HepG2 (cell line): Measurements from ENCODE around the gene MUTYH. TPM values are rescaled to one million over a fixed set of nuclear protein-coding genes. Genes with fewer than 3 reads are reported as not detected.

Experiments
- AGO1 ChIP-seq: fragments of 200-400 bp; formaldehyde crosslinking; IDR thresholded peaks from 2 replicates; pipeline ENCODE4 v1.6.1; 2017; ENCODE audit warnings: mild to moderate bottlenecking, low read depth, low read length, moderate library complexity; ENCODE audit not compliant: poor library complexity, severe bottlenecking
- CENPX ChIP-seq: sonication (generic); formaldehyde crosslinking; IDR thresholded peaks from 2 replicates; pipeline ENCODE4 v1.9.0; 2021; ENCODE audit warnings: mild to moderate bottlenecking, missing genetic modification reagents, moderate library complexity
- DNMT1 ChIP-seq: sonication (generic); formaldehyde crosslinking; IDR thresholded peaks from 2 replicates; pipeline ENCODE4 v1.5.1; 2020; ENCODE audit warnings: mild to moderate bottlenecking, missing genetic modification reagents
- ETV6 ChIP-seq: sonication (generic); formaldehyde crosslinking; conservative IDR thresholded peaks from 2 replicates; pipeline ENCODE4 v1.4.0; 2020; ENCODE audit warnings: missing genetic modification reagents
- GPBP1L1 ChIP-seq: sonication (generic); formaldehyde crosslinking; IDR thresholded peaks from 2 replicates; pipeline ENCODE4 v1.5.0; 2020; ENCODE audit warnings: mild to moderate bottlenecking, missing genetic modification reagents
- JARID2 ChIP-seq: sonication (generic); formaldehyde crosslinking; IDR thresholded peaks from 2 replicates; pipeline ENCODE4 v1.8.1; 2023; ENCODE audit warnings: missing genetic modification reagents, inconsistent platforms; ENCODE audit not compliant: insufficient replicate concordance
- PCBP2 ChIP-seq: fragments of 200-400 bp; formaldehyde crosslinking; optimal IDR thresholded peaks from 2 replicates; pipeline ENCODE3; 2018; ENCODE audit warnings: low read length, low read depth; ENCODE audit not compliant: poor library complexity, severe bottlenecking
- RBFOX2 ChIP-seq: fragments of 200-400 bp; formaldehyde crosslinking; IDR thresholded peaks from 2 replicates; pipeline ENCODE4 v1.6.1; 2017; ENCODE audit warnings: low read depth, mild to moderate bottlenecking, low read length
- SMAD9 ChIP-seq: sonication (generic); formaldehyde crosslinking; IDR thresholded peaks from 2 replicates; pipeline ENCODE4 v1.5.1; 2020; ENCODE audit warnings: mild to moderate bottlenecking, missing genetic modification reagents
- SOX6 ChIP-seq, 2 experiments: fragments of 450-650 bp in 1 of 2; sonication (generic) in 1 of 2; formaldehyde crosslinking in 1 of 2; IDR thresholded peaks; 2 replicates each; pipeline versions ENCODE4 v1.4.0 to v1.6.1; 2017 to 2020; ENCODE audit warnings: antibody characterized with exemption in 1 of 2, mild to moderate bottlenecking in 1 of 2, missing genetic modification reagents in 1 of 2
- ZBTB3 ChIP-seq: sonication (generic); formaldehyde crosslinking; IDR thresholded peaks from 2 replicates; pipeline ENCODE4 v1.4.0; 2020; ENCODE audit warnings: low read depth, mild to moderate bottlenecking, moderate library complexity, missing genetic modification reagents, borderline replicate concordance
- ZFP36L2 ChIP-seq: sonication (generic); formaldehyde crosslinking; IDR thresholded peaks from 2 replicates; pipeline ENCODE4 v1.4.0; 2020; ENCODE audit warnings: missing genetic modification reagents
- ZNF12 ChIP-seq: sonication (generic); formaldehyde crosslinking; IDR thresholded peaks from 2 replicates; pipeline ENCODE4 v1.5.0; 2020; ENCODE audit warnings: missing genetic modification reagents
- ZNF737 ChIP-seq: sonication (generic); formaldehyde crosslinking; IDR thresholded peaks from 2 replicates; pipeline ENCODE4 v1.5.0; 2020; ENCODE audit warnings: missing genetic modification reagents, mild to moderate bottlenecking, borderline replicate concordance
- ZNF75D ChIP-seq: sonication (generic); formaldehyde crosslinking; IDR thresholded peaks from 2 replicates; pipeline ENCODE4 v1.8.1; 2023; ENCODE audit warnings: missing genetic modification reagents, mild to moderate bottlenecking, borderline replicate concordance
- polyA plus RNA-seq, 8 experiments: library from polyadenylated mRNA; depleted of rRNA in 3 of 8; stranded (reverse) in 7 of 8; unstranded in 1 of 8; fragments of >200 nt; fragmentation: Illumina TruSeq in 4 of 8; extraction: Trizol in 4 of 8; gene quantifications; 2 replicates each; pipeline versions ENCODE4 v1.2.1 to v1.2.3, GENCODE V29; 2011 to 2016; ENCODE audit warnings: low read depth in 4 of 8, missing spikeins in 1 of 8, mixed read lengths in 1 of 8; ENCODE audit not compliant: insufficient read depth in 1 of 8
- total RNA-seq, 5 experiments: library from RNA; depleted of rRNA; stranded (reverse); fragments of >200 nt; fragmentation: Illumina TruSeq; extraction: Trizol; gene quantifications; 2 replicates each; pipeline ENCODE4 v1.2.3, GENCODE V29; 2016; ENCODE audit warnings: low read depth in 1 of 5
- TF ChIP-seq, protein P1 (sequence below): sonication (generic); formaldehyde crosslinking; conservative IDR thresholded peaks from 2 replicates; pipeline ENCODE4 v1.8.1; 2023; ENCODE audit warnings: missing genetic modification reagents
- TF ChIP-seq, protein P2 (sequence below): sonication (generic); formaldehyde crosslinking; IDR thresholded peaks from 2 replicates; pipeline ENCODE4 v1.5.0; 2020; ENCODE audit warnings: missing genetic modification reagents, mild to moderate bottlenecking, borderline replicate concordance

Gene MUTYH
- total and polyA plus RNA-seq, 2 of the 13 experiments (the other 11 are each of a cell fraction or from before 2014, with no cell fraction given): 16.3 to 17.1 TPM

DNA sequence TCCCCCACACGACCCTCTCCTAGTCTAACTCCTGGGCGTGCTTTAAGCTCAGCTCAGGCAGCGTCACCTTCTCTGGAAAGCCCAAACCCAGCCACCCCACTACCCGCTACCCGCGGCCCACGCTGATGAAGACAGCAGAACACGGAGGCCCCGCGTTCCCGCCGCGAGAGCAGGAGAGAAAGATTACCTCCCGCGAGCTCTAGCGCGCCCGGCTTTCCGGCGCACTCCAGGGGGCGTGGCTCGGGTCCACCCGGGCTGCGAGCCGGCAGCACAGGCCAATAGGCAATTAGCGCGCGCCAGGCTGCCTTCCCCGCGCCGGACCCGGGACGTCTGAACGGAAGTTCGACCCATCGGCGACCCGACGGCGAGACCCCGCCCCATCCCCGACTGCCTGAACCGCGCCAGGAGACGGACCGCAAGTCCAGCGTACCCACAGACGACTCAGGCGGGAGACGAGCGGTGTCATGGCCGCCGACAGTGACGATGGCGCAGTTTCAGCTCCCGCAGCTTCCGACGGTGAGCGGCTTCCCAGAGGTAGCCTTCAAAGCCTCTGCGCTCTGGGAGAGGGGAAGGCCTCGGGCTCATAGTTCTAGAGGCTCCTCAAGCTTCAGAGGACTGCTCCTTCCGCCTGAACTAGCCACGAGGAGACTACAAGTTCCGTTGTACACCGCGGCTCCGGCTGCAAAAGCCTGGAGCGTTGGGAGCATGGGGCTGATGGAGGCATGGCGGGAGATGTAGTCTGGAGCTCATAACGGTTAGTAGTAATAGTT is at the start of gene MUTYH, which contains the start of gene TOE1 (continued):
- TF ChIP-seq AGO1: peak; percentile 21
- TF ChIP-seq ZNF12 (CRISPR knock-in tag): no peak; the same call in 1 of the 2 replicates
- no peak for TF ChIP-seq GPBP1L1 (CRISPR knock-in tag)
- no peak for TF ChIP-seq JARID2
- no peak for TF ChIP-seq ZNF75D
- TF ChIP-seq SOX6 (IDR thresholded peaks at IDR 0.05): no peak
- TF ChIP-seq SOX6 (CRISPR knock-in tag; IDR thresholded peaks at IDR 0.05): peak; percentile 60; the same call in 1 of the 2 replicates
- 0 out of 2 replicates have a peak, but pooled peaks have one; percentile 42 for TF ChIP-seq ZBTB3 (CRISPR knock-in tag)
- TF ChIP-seq, protein P1, sequence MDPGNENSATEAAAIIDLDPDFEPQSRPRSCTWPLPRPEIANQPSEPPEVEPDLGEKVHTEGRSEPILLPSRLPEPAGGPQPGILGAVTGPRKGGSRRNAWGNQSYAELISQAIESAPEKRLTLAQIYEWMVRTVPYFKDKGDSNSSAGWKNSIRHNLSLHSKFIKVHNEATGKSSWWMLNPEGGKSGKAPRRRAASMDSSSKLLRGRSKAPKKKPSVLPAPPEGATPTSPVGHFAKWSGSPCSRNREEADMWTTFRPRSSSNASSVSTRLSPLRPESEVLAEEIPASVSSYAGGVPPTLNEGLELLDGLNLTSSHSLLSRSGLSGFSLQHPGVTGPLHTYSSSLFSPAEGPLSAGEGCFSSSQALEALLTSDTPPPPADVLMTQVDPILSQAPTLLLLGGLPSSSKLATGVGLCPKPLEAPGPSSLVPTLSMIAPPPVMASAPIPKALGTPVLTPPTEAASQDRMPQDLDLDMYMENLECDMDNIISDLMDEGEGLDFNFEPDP (CRISPR knock-in tag): no peak; the same call in 1 of the 2 replicates
- TF ChIP-seq DNMT1: 0 out of 2 replicates have a peak, but pooled peaks have one; percentile 77
- no peak for TF ChIP-seq ETV6 (CRISPR knock-in tag)
- TF ChIP-seq ZFP36L2 (CRISPR knock-in tag): no peak
- no peak; the same call in 1 of the 2 replicates for TF ChIP-seq SMAD9
- TF ChIP-seq, protein P2, sequence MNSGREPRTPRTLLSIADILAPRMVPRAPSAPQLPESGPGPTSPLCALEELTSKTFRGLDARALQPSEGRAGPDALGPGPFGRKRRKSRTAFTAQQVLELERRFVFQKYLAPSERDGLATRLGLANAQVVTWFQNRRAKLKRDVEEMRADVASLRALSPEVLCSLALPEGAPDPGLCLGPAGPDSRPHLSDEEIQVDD: peak; percentile 16; the same call in 1 of the 2 replicates
- no peak for TF ChIP-seq ZNF737 (CRISPR knock-in tag)
- no peak for TF ChIP-seq PCBP2
- no peak for TF ChIP-seq CENPX
- TF ChIP-seq RBFOX2: peak; percentile 94
